GM19328 (cell line): ENCODE results near the gene ANKS4B.
"Not testable (repeated sequence)": the region's sequence is repeated elsewhere in the genome, so short reads cannot be mapped to it uniquely, and the experiment has no call there.

Experiments
- ATAC-seq: cut with Tn5 transposase; IDR thresholded peaks from one replicate; pipeline ENCODE4 v1.9.1; 2021; ENCODE audit warnings: mild to moderate bottlenecking, moderate library complexity; ENCODE audit not compliant: unreplicated experiment

ANKS4B gene

GRCh38 chr16:21233521-21234150 lies at the start of gene ANKS4B:
ANKS4B (plus strand) TSS chr16:21233699; CDS start chr16:21233738, 39 bp downstream.
- no peak for ATAC-seq

- ATAC-seq, result no peak
These were observed 49.5 kb upstream of the ANKS4B start for GRCh38 chr16:21183995-21184394.

GRCh38 chr16:21184834-21185233 lies 48.7 kb upstream of the ANKS4B start:
- ATAC-seq, result no peak

GRCh38 chr16:21185659-21186325 lies 47.7 kb upstream of the ANKS4B start:
- no peak for ATAC-seq

GRCh38 chr16:21186326-21186691 lies 47.2 kb upstream of the ANKS4B start:
- no peak for ATAC-seq

- no peak for ATAC-seq
These were observed 44.2 kb upstream of the ANKS4B start for GRCh38 chr16:21189311-21189710.

GRCh38 chr16:21190013-21190412 lies 43.5 kb upstream of the ANKS4B start:
- no peak for ATAC-seq

GRCh38 chr16:21190599-21190998 lies 42.9 kb upstream of the ANKS4B start:
- no peak for ATAC-seq

GRCh38 chr16:21192991-21193390 lies 40.5 kb upstream of the ANKS4B start:
- ATAC-seq, result no peak

- no peak for ATAC-seq
These were observed 38.7 kb upstream of the ANKS4B start for GRCh38 chr16:21194771-21195301.

- ATAC-seq, result not testable (repeated sequence)
These were observed 38.2 kb upstream of the ANKS4B start for GRCh38 chr16:21195330-21195729.

GRCh38 chr16:21197112-21197511 lies 36.4 kb upstream of the ANKS4B start:
- ATAC-seq, result no peak

- no peak for ATAC-seq
These were observed 35.9 kb upstream of the ANKS4B start for GRCh38 chr16:21197621-21198020.

- ATAC-seq, result no peak
These were observed 33.8 kb upstream of the ANKS4B start for GRCh38 chr16:21199607-21200218.

GRCh38 chr16:21203155-21203797 lies 30.2 kb upstream of the ANKS4B start:
- no peak for ATAC-seq

GRCh38 chr16:21205303-21205702 lies 28.2 kb upstream of the ANKS4B start:
- no peak for ATAC-seq

- ATAC-seq, result no peak
These were observed 26.9 kb upstream of the ANKS4B start for GRCh38 chr16:21206550-21206949.

GRCh38 chr16:21208446-21209230 lies 24.9 kb upstream of the ANKS4B start:
- ATAC-seq, result no peak

- ATAC-seq, result no peak
These were observed 22.0 kb upstream of the ANKS4B start, which contains the start of gene ZP2 for GRCh38 chr16:21211486-21211885. ZP2 (minus strand) TSS chr16:21211574; CDS start chr16:21211547, 27 bp downstream.

- ATAC-seq, result no peak
These were observed 19.4 kb upstream of the ANKS4B start for GRCh38 chr16:21214086-21214485.

- no peak for ATAC-seq
These were observed 16.4 kb upstream of the ANKS4B start for GRCh38 chr16:21217121-21217520.
